ENCODE data around the gene PSG5.
"Not testable (repeated sequence)": the region's sequence is repeated elsewhere in the genome, so short reads cannot be mapped to it uniquely, and the experiment has no call there.

Gene PSG5

GRCh38 chr19:43186311-43186935 is at the start of gene PSG5:
Gene PSG5, minus strand, starts transcription at chr19:43186536. Its CDS starts 131 bp downstream, at chr19:43186405.
- H3K4me1 ChIP-seq (ENCODE audit: control insufficient read depth, insufficient read depth, low read length); H3K27me3 ChIP-seq (replicated peaks; ENCODE audit: control insufficient read depth, insufficient read depth, low read length); H3K9me3 ChIP-seq (ENCODE audit: control insufficient read depth, low read length); H3K36me3 ChIP-seq (ENCODE audit: control insufficient read depth, insufficient read depth, low read length, severe bottlenecking); H3K9ac ChIP-seq (ENCODE audit: low read length); H3K4me3 ChIP-seq (ENCODE audit: low read length); DNase-seq (ENCODE audit: low read depth): not testable (repeated sequence)

- not testable (repeated sequence) for H3K9ac ChIP-seq (ENCODE audit: low read length); H3K9me3 ChIP-seq (ENCODE audit: control insufficient read depth, low read length); H3K27me3 ChIP-seq (replicated peaks; ENCODE audit: control insufficient read depth, insufficient read depth, low read length); H3K36me3 ChIP-seq (ENCODE audit: control insufficient read depth, insufficient read depth, low read length, severe bottlenecking); H3K4me1 ChIP-seq (ENCODE audit: control insufficient read depth, insufficient read depth, low read length); H3K4me3 ChIP-seq (ENCODE audit: low read length)
- DNase-seq (ENCODE audit: low read depth) = peak; percentile 35
These were observed 49.4 kb upstream of the PSG5 start for GRCh38 chr19:43235686-43236085.

GRCh38 chr19:43229315-43229714 is 43.0 kb upstream of the PSG5 start:
- peaks cover 13% of the 10 kb centered on the region for H3K9me3 ChIP-seq (ENCODE audit: control insufficient read depth, low read length)
- no peaks in the 10 kb centered on the region for H3K4me1 ChIP-seq (ENCODE audit: control insufficient read depth, insufficient read depth, low read length)
- H3K9ac ChIP-seq (ENCODE audit: low read length) = no peak overlapping the region
- DNase-seq (ENCODE audit: low read depth) = peak; percentile 70
- no peak overlapping the region for H3K4me3 ChIP-seq (ENCODE audit: low read length)
- no peaks in the 10 kb centered on the region for H3K36me3 ChIP-seq (ENCODE audit: control insufficient read depth, insufficient read depth, low read length, severe bottlenecking)
- H3K27me3 ChIP-seq (replicated peaks; ENCODE audit: control insufficient read depth, insufficient read depth, low read length) = no peaks in the 10 kb centered on the region

- H3K9me3 ChIP-seq (ENCODE audit: control insufficient read depth, low read length) = peaks cover 13% of the 10 kb centered on the region
These were observed 42.4 kb upstream of the PSG5 start for GRCh38 chr19:43228730-43229129.

GRCh38 chr19:43226986-43227385 is 40.6 kb upstream of the PSG5 start:
- not testable (repeated sequence) for H3K27me3 ChIP-seq (replicated peaks; ENCODE audit: control insufficient read depth, insufficient read depth, low read length); H3K4me1 ChIP-seq (ENCODE audit: control insufficient read depth, insufficient read depth, low read length); DNase-seq (ENCODE audit: low read depth); H3K4me3 ChIP-seq (ENCODE audit: low read length); H3K36me3 ChIP-seq (ENCODE audit: control insufficient read depth, insufficient read depth, low read length, severe bottlenecking); H3K9ac ChIP-seq (ENCODE audit: low read length)
- peaks cover 13% of the 10 kb centered on the region for H3K9me3 ChIP-seq (ENCODE audit: control insufficient read depth, low read length)

More at GRCh38 chr19:43228730-43229129, 42.4 kb upstream of the PSG5 start:
- not testable (repeated sequence) for H3K27me3 ChIP-seq (replicated peaks; ENCODE audit: control insufficient read depth, insufficient read depth, low read length); H3K4me1 ChIP-seq (ENCODE audit: control insufficient read depth, insufficient read depth, low read length); DNase-seq (ENCODE audit: low read depth); H3K36me3 ChIP-seq (ENCODE audit: control insufficient read depth, insufficient read depth, low read length, severe bottlenecking); H3K9ac ChIP-seq (ENCODE audit: low read length); H3K4me3 ChIP-seq (ENCODE audit: low read length)

GRCh38 chr19:43224855-43225253 is 38.5 kb upstream of the PSG5 start:
- H3K36me3 ChIP-seq (ENCODE audit: control insufficient read depth, insufficient read depth, low read length, severe bottlenecking) = no peaks in the 10 kb centered on the region
- peak; percentile 3 for DNase-seq (ENCODE audit: low read depth)

GRCh38 chr19:43224201-43224854 is 38.0 kb upstream of the PSG5 start:
- not testable (repeated sequence) for H3K27me3 ChIP-seq (replicated peaks; ENCODE audit: control insufficient read depth, insufficient read depth, low read length); H3K36me3 ChIP-seq (ENCODE audit: control insufficient read depth, insufficient read depth, low read length, severe bottlenecking); H3K4me1 ChIP-seq (ENCODE audit: control insufficient read depth, insufficient read depth, low read length); H3K9ac ChIP-seq (ENCODE audit: low read length); H3K4me3 ChIP-seq (ENCODE audit: low read length)
- DNase-seq (ENCODE audit: low read depth) = peak; percentile 60
- H3K9me3 ChIP-seq (ENCODE audit: control insufficient read depth, low read length) = peaks cover 11% of the 10 kb centered on the region

More at GRCh38 chr19:43224855-43225253, 38.5 kb upstream of the PSG5 start:
- no peaks in the 10 kb centered on the region for H3K27me3 ChIP-seq (replicated peaks; ENCODE audit: control insufficient read depth, insufficient read depth, low read length)
- H3K9ac ChIP-seq (ENCODE audit: low read length) = no peak overlapping the region
- H3K4me1 ChIP-seq (ENCODE audit: control insufficient read depth, insufficient read depth, low read length) = no peaks in the 10 kb centered on the region
- no peak overlapping the region for H3K4me3 ChIP-seq (ENCODE audit: low read length)
- H3K9me3 ChIP-seq (ENCODE audit: control insufficient read depth, low read length) = peaks cover 13% of the 10 kb centered on the region

GRCh38 chr19:43221891-43222290 is 35.6 kb upstream of the PSG5 start:
- DNase-seq (ENCODE audit: low read depth); H3K36me3 ChIP-seq (ENCODE audit: control insufficient read depth, insufficient read depth, low read length, severe bottlenecking); H3K27me3 ChIP-seq (replicated peaks; ENCODE audit: control insufficient read depth, insufficient read depth, low read length); H3K4me3 ChIP-seq (ENCODE audit: low read length); H3K4me1 ChIP-seq (ENCODE audit: control insufficient read depth, insufficient read depth, low read length); H3K9ac ChIP-seq (ENCODE audit: low read length); H3K9me3 ChIP-seq (ENCODE audit: control insufficient read depth, low read length): not testable (repeated sequence)

GRCh38 chr19:43219136-43219535 is 32.8 kb upstream of the PSG5 start:
- peak; percentile 4 for DNase-seq (ENCODE audit: low read depth)
- H3K4me1 ChIP-seq (ENCODE audit: control insufficient read depth, insufficient read depth, low read length); H3K36me3 ChIP-seq (ENCODE audit: control insufficient read depth, insufficient read depth, low read length, severe bottlenecking); H3K27me3 ChIP-seq (replicated peaks; ENCODE audit: control insufficient read depth, insufficient read depth, low read length); H3K4me3 ChIP-seq (ENCODE audit: low read length); H3K9me3 ChIP-seq (ENCODE audit: control insufficient read depth, low read length); H3K9ac ChIP-seq (ENCODE audit: low read length): not testable (repeated sequence)

- not testable (repeated sequence) for H3K9me3 ChIP-seq (ENCODE audit: control insufficient read depth, low read length); DNase-seq (ENCODE audit: low read depth); H3K4me3 ChIP-seq (ENCODE audit: low read length); H3K36me3 ChIP-seq (ENCODE audit: control insufficient read depth, insufficient read depth, low read length, severe bottlenecking); H3K27me3 ChIP-seq (replicated peaks; ENCODE audit: control insufficient read depth, insufficient read depth, low read length); H3K4me1 ChIP-seq (ENCODE audit: control insufficient read depth, insufficient read depth, low read length); H3K9ac ChIP-seq (ENCODE audit: low read length)
These were observed 29.5 kb upstream of the PSG5 start for GRCh38 chr19:43215881-43216280.

GRCh38 chr19:43207991-43208390 is 21.7 kb upstream of the PSG5 start:
- no peaks in the 10 kb centered on the region for H3K36me3 ChIP-seq (ENCODE audit: control insufficient read depth, insufficient read depth, low read length, severe bottlenecking)
- H3K4me1 ChIP-seq (ENCODE audit: control insufficient read depth, insufficient read depth, low read length) = no peaks in the 10 kb centered on the region
- no peak for DNase-seq (ENCODE audit: low read depth)
- no peak overlapping the region for H3K9ac ChIP-seq (ENCODE audit: low read length)
- H3K4me3 ChIP-seq (ENCODE audit: low read length) = no peak overlapping the region
- H3K27me3 ChIP-seq (replicated peaks; ENCODE audit: control insufficient read depth, insufficient read depth, low read length) = no peaks in the 10 kb centered on the region
- no peaks in the 10 kb centered on the region for H3K9me3 ChIP-seq (ENCODE audit: control insufficient read depth, low read length)

- not testable (repeated sequence) for H3K27me3 ChIP-seq (replicated peaks; ENCODE audit: control insufficient read depth, insufficient read depth, low read length); H3K9ac ChIP-seq (ENCODE audit: low read length); DNase-seq (ENCODE audit: low read depth); H3K4me1 ChIP-seq (ENCODE audit: control insufficient read depth, insufficient read depth, low read length); H3K4me3 ChIP-seq (ENCODE audit: low read length); H3K36me3 ChIP-seq (ENCODE audit: control insufficient read depth, insufficient read depth, low read length, severe bottlenecking); H3K9me3 ChIP-seq (ENCODE audit: control insufficient read depth, low read length)
These were observed 20.8 kb upstream of the PSG5 start for GRCh38 chr19:43207174-43207573.

Data from adipocyte (in vitro differentiated cells).